ENCODE data around the gene ZCCHC24. TPM values are rescaled to one million over a fixed set of nuclear protein-coding genes. Genes with fewer than 3 reads are reported as not detected.

The ZCCHC24 gene
- total RNA-seq, 2 experiments from 2014 or later, result 2.4 to 3.1 TPM

DNA sequence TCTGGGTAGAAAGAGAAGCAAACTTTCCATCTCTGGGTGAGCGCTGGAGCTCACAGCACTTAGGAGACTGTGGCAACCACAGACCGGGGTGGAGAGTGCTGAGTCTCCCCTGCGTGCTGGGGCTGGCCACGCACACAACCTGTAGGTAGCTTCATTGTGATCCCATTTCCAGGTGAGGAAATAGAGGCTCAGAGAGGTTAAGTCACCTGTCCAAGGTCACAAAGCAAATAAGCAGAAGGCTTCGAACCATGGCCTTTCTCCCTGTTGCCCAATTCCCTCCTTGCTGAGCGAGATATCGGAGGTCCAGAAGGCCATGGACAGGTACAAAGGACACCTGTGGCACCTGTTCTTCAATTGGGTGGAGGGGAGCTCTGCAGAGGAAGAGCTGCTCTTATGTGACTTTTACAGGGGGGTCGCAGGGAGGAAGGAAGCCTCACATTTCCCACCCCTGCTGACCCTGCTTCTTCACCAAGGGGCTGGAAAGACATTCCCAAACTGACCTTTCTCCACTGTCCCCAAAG is 39.4 kb downstream of the ZCCHC24 start:
- DNase-seq (no peak), ATAC-seq (no peak)
- Mint-ChIP-seq H3K27ac (no peak overlapping the region), H3K4me1 (no peaks in the 10 kb centered on the region), H3K36me3 (no peaks in the 10 kb centered on the region), H3K27me3 (no peaks in the 10 kb centered on the region), H3K9me3 (ENCODE audit: low read depth) (no peaks in the 10 kb centered on the region), H3K4me3 (no peak overlapping the region)
- CTCF ChIA-PET, result no interaction called here

GRCh38 chr10:79405221-79405994 is 40.0 kb downstream of the ZCCHC24 start:
- no peak overlapping the region for H3K27ac Mint-ChIP-seq
- CTCF ChIA-PET, result interaction anchor here (1.2 kb wide), 1 partner anchor 31 kb away, joined by 5 read pairs; no protein-coding TSS in a partner anchor
- DNase-seq (no peak), ATAC-seq (no peak)
- H3K36me3 Mint-ChIP-seq, result no peaks in the 10 kb centered on the region
- H3K9me3 Mint-ChIP-seq (ENCODE audit: low read depth), result no peaks in the 10 kb centered on the region
- H3K27me3 Mint-ChIP-seq, result no peaks in the 10 kb centered on the region
- no peak overlapping the region for H3K4me3 Mint-ChIP-seq
- H3K4me1 Mint-ChIP-seq, result no peaks in the 10 kb centered on the region

GRCh38 chr10:79404690-79405131 is 40.7 kb downstream of the ZCCHC24 start:
- H3K36me3 Mint-ChIP-seq, result no peaks in the 10 kb centered on the region
- H3K9me3 Mint-ChIP-seq (ENCODE audit: low read depth), result no peaks in the 10 kb centered on the region
- CTCF ChIA-PET, result interaction anchor here (1.2 kb wide), 1 partner anchor 30 kb away, joined by 5 read pairs; no protein-coding TSS in a partner anchor
- no peak for DNase-seq
- ATAC-seq, result no peak
- H3K4me1 Mint-ChIP-seq, result no peaks in the 10 kb centered on the region
- no peak overlapping the region for H3K27ac Mint-ChIP-seq
- H3K4me3 Mint-ChIP-seq, result no peak overlapping the region
- no peaks in the 10 kb centered on the region for H3K27me3 Mint-ChIP-seq

DNA sequence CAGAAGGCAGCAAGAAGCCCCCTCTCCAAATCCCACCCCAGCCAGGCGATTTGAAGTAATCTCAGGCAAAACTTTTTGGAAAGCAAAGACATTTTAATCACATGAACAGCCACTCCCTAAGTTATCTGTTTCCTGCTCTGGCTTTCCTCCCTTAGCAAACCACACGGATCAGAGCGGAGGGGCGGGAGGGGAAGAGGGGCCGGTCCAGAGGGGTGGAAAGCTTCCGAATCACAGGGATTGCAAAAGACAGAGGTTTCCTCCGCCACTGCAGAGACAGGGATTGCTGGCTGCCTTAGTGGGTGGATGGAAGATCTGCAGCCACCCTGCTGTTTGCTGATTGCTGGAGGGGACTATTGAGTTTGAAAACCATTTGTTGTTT is 41.2 kb downstream of the ZCCHC24 start:
- H3K27ac Mint-ChIP-seq, result no peak overlapping the region
- CTCF ChIA-PET, result interaction anchor here (1.2 kb wide), 1 partner anchor 30 kb away, joined by 5 read pairs; no protein-coding TSS in a partner anchor
- no peak for DNase-seq
- no peaks in the 10 kb centered on the region for H3K36me3 Mint-ChIP-seq
- no peaks in the 10 kb centered on the region for H3K27me3 Mint-ChIP-seq
- no peak for ATAC-seq
- no peaks in the 10 kb centered on the region for H3K9me3 Mint-ChIP-seq (ENCODE audit: low read depth)
- H3K4me3 Mint-ChIP-seq, result no peak overlapping the region
- H3K4me1 Mint-ChIP-seq, result no peaks in the 10 kb centered on the region

DNA sequence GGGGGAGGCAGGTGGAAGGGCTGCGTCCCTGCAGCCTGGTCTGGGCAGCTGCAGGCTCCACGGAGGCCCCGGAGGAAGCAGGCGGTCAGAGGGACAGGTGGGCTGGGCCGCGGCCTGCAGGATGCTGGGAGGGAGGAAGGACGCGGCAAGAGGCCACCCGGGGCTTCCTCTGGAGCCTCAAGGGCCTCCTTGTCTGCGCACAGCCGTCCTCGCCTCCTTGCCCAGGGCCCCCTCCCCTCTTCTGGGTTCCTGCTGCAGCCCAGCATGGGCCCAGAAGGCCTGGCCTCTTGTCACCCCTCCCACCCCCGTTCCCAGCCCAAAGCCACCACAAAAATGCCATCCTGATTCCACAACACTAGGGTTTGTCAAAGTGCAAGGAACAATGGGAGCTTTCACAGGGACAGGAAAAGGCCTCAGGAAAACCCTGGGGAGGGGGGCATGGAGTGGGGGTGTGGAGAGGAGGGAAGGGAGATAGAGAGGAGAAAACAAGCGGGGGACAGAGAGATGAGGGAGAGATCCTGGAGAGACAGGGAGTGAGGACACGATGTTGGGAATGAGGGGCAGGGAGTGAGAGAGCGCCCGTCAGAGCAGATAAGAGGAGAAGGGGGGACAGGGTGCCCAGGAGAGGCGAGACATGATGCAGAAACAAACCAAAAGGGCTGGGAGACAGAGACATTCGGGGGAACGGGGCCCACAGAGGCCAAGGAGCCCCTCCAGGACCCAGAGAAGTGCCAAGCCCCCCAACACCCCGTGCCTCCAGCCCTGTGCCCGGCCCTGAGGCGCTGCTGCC is 41.8 kb downstream of the ZCCHC24 start:
- DNase-seq (no peak), ATAC-seq (no peak)
- Mint-ChIP-seq H3K27me3 (no peaks in the 10 kb centered on the region), H3K4me1 (no peaks in the 10 kb centered on the region), H3K4me3 (no peak overlapping the region), H3K9me3 (ENCODE audit: low read depth) (no peaks in the 10 kb centered on the region), H3K27ac (no peak overlapping the region), H3K36me3 (no peaks in the 10 kb centered on the region)
- CTCF ChIA-PET, result interaction anchor here (1.2 kb wide), 1 partner anchor 29 kb away, joined by 5 read pairs; no protein-coding TSS in a partner anchor

GRCh38 chr10:79402951-79403350 is 42.5 kb downstream of the ZCCHC24 start:
- no peak overlapping the region for H3K27ac Mint-ChIP-seq
- CTCF ChIA-PET, result no interaction called here
- no peak overlapping the region for H3K4me3 Mint-ChIP-seq
- no peaks in the 10 kb centered on the region for H3K4me1 Mint-ChIP-seq
- H3K9me3 Mint-ChIP-seq (ENCODE audit: low read depth), result no peaks in the 10 kb centered on the region
- no peaks in the 10 kb centered on the region for H3K27me3 Mint-ChIP-seq
- no peak for DNase-seq
- no peaks in the 10 kb centered on the region for H3K36me3 Mint-ChIP-seq
- ATAC-seq, result no peak

DNA sequence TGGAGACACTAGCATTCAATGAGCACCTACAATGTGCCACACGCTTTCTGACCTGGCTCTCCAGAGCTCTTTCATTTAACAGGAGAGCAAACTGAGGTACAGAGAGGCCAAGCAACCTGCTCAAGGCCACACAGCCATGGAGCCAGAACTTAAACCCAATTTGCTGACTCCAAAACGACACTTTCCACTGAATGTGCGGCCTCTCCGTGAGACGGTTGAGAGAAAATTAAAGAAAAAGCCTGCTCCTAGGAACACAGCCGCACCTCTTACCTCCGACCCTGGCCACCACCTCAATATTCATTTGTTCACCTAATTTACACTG is 42.8 kb downstream of the ZCCHC24 start:
- CTCF ChIA-PET, result no interaction called here
- H3K36me3 Mint-ChIP-seq, result no peaks in the 10 kb centered on the region
- no peak overlapping the region for H3K27ac Mint-ChIP-seq
- no peaks in the 10 kb centered on the region for H3K9me3 Mint-ChIP-seq (ENCODE audit: low read depth)
- no peak for ATAC-seq
- no peak for DNase-seq
- no peaks in the 10 kb centered on the region for H3K4me1 Mint-ChIP-seq
- H3K27me3 Mint-ChIP-seq, result no peaks in the 10 kb centered on the region
- H3K4me3 Mint-ChIP-seq, result no peak overlapping the region

GRCh38 chr10:79401015-79401921 is 44.2 kb downstream of the ZCCHC24 start:
- Mint-ChIP-seq H3K4me3 (no peak overlapping the region), H3K27ac (no peak overlapping the region), H3K27me3 (no peaks in the 10 kb centered on the region), H3K36me3 (no peaks in the 10 kb centered on the region), H3K4me1 (no peaks in the 10 kb centered on the region), H3K9me3 (ENCODE audit: low read depth) (no peaks in the 10 kb centered on the region)
- no peak for DNase-seq
- ATAC-seq, result peak; percentile 14
- CTCF ChIA-PET, result interaction anchor here (0.7 to 1.4 kb wide), 8 partner anchors 10 to 662 kb away, joined by 3 to 5 read pairs (median 3); no protein-coding TSS in a partner anchor

DNA sequence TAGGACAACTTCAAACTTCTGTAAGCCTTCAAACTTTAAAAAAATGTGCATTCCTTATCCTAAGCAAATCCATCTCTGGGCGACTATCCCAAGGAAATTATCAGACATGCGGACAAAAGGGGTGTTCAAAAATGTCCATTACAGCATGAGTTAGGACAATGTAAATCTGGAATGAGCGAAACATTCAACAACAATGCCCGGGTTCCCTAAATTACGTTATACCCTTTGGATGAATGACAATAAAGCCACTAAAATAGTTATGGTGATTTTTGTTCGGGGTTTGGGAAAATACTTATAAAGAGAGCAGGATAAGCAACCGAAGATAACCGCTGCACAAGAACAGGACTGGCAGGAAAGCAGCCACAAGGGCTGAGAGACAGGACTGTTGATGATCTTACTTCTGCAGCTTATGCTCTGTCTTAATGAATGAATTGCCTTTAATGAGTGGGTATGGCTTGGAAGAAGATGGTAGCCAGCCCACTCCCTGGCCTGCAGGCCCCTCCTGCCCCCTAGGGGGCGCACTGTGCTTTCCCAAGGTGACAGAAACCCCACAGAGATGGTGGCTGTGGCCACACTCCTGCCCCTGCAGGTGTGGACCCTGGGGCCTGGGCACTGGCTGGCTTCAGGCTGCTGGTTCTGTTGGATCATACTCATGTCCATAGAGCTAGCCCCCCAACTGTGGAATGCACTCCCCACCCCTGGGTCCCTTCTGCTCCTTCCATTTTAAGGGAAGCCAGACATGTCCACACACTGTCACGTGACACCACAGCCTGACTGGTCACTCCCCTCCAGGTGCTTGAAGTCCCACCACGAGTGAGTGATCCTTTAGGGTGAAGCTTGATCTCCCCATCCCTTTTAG is 45.0 kb downstream of the ZCCHC24 start:
- Mint-ChIP-seq H3K27ac (no peak overlapping the region), H3K36me3 (no peaks in the 10 kb centered on the region), H3K4me1 (no peaks in the 10 kb centered on the region), H3K9me3 (ENCODE audit: low read depth) (no peaks in the 10 kb centered on the region), H3K27me3 (no peaks in the 10 kb centered on the region), H3K4me3 (no peak overlapping the region)
- DNase-seq, result peak; percentile 71
- CTCF ChIA-PET, result interaction anchor here (0.7 to 1.4 kb wide), 10 partner anchors 9 to 663 kb away, joined by 3 to 5 read pairs (median 3); no protein-coding TSS in a partner anchor
- peak; percentile 64 for ATAC-seq

DNA sequence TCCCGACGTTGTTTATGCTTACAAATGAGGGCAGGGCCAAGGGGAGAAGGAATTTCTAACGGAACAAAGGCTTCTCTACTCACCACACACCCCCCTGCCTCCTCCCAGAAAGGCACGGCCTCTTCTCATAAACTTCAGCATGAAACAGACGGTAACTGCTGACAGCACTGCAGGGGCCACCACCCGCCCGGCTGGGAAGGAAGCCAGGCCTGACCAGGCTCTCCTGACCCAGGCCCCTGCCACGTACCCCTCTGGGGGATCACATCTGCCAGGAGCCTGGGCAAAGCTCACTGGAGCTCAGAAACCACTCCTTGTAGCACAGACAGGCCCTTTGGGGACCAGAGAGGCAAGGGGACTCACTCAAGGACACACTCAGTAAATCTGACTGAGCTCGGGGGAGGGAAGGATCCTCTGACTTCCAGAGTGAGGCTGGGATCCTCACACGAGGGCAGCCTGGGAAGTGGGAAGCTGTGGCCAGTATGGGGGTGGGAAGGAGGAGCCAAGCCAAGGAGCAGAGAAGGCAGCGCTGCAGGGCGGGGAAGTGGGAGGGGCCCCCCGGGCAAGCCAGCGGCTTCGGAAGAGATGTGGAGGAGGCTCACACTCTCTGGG is 46.1 kb downstream of the ZCCHC24 start:
- H3K27me3 Mint-ChIP-seq, result no peaks in the 10 kb centered on the region
- no peaks in the 10 kb centered on the region for H3K9me3 Mint-ChIP-seq (ENCODE audit: low read depth)
- CTCF ChIA-PET, result interaction anchor here (1.2 to 2.0 kb wide), 3 partner anchors 17 to 88 kb away, joined by 3 to 7 read pairs (median 4); no protein-coding TSS in a partner anchor
- H3K4me1 Mint-ChIP-seq, result no peaks in the 10 kb centered on the region
- H3K36me3 Mint-ChIP-seq, result no peaks in the 10 kb centered on the region
- DNase-seq, result no peak
- H3K27ac Mint-ChIP-seq, result no peak overlapping the region
- no peak for ATAC-seq
- no peak overlapping the region for H3K4me3 Mint-ChIP-seq

GRCh38 chr10:79398642-79399041 is 46.8 kb downstream of the ZCCHC24 start:
- Mint-ChIP-seq H3K27me3 (no peaks in the 10 kb centered on the region), H3K4me3 (no peak overlapping the region), H3K9me3 (ENCODE audit: low read depth) (no peaks in the 10 kb centered on the region), H3K27ac (no peak overlapping the region), H3K36me3 (no peaks in the 10 kb centered on the region), H3K4me1 (no peaks in the 10 kb centered on the region)
- CTCF ChIA-PET, result interaction anchor here (2.0 kb wide), 1 partner anchor 24 kb away, joined by 7 read pairs; no protein-coding TSS in a partner anchor
- DNase-seq (no peak), ATAC-seq (no peak)

Data from activated CD8-positive, alpha-beta memory T cell treated with anti-CD3 and anti-CD28 coated beads, Interleukin-2, amount 10 ng/mL, durations not matched to agents 7 days and 5 days (primary cell).